PFSK-1 (cell line): ENCODE measurements around the gene LBX1.

Source experiments
- POLR2AphosphoS5 ChIP-seq: IDR thresholded peaks from 2 replicates; pipeline ENCODE4 v1.6.1; 2012; ENCODE audit warnings: low read depth, mild to moderate bottlenecking, control low read depth, low read length, moderate library complexity
- TAF1 ChIP-seq: IDR thresholded peaks from 2 replicates; pipeline ENCODE4 v1.6.1; 2012; ENCODE audit warnings: low read length, control low read depth, borderline replicate concordance; ENCODE audit not compliant: insufficient read depth

DNA sequence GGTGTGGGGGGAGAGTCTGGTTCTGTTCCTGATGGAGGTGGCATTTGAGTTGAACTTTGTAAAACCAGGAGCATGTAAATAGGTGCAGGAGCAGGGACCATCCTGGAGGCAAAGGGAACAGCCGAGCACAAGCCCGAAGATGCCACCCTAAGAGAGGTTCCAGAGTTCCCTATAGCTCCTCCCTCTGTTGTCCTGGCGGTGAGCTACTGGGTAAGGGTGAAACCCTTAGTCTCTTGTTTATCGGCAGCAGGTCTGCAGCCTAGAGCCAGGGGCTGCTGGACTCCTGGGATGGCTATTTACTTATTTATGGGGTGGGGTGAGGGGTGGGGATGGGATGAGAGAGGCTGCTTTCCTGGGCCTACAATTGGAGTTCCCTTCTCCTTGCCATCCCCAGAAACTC is 6.5 kb upstream of the LBX1 start:
- TF ChIP-seq TAF1, result no peak
- no peak for TF ChIP-seq POLR2AphosphoS5
